Middle frontal gyrus (tissue), 1 donor: Measurements from ENCODE around the gene ST3GAL3.
"Not testable (repeated sequence)": the region's sequence is repeated elsewhere in the genome, so short reads cannot be mapped to it uniquely, and the experiment has no call there.

Experiments used
- DNase-seq: peaks from one replicate; pipeline ENCODE4 v3.0.0-alpha.2; 2015; ENCODE audit warnings: low spot score; ENCODE audit errors: extremely low spot score

Gene ST3GAL3

GRCh38 chr1:43699281-43699680 is 8.1 kb upstream of the ST3GAL3 start:
- no peak for DNase-seq

DNA sequence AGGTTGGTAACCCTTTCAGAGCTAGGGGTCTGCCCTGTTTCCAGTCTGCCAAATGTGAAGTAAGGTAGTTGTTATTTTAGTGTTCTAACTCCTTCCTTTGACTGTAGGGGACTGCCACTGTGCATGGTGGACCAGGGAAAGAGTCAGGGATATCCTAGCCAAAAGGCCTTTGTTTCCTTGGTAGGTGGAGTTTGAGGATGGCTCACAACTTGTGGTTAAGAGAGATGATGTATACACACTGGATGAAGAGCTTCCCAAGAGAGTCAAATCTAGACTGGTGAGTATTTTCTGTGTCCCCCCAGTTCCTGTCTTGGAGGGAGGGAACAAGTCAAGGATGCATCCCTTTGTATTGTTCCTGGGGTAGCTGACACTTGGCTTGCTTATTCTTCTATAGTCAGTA is 3.5 kb upstream of the ST3GAL3 start:
- DNase-seq, result no peak

DNA sequence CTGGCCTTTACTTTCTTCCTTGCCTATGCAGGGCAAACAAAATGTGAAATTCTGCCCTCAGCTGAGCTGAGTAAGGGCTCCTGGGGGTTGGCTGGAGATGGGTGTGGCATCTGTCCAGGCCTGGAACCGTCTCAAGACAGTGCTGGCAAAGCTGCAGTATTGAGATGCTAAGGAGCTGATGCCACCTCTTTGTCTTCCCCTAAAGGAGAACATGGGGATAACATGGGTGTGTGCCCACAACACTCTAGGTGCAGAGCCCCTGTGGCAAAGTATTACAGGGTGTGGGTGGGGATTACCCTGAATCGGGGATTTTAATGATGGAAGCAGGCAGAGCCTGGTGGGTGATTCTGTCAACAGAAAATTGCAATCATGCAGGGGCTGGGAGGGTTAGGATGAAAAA is 2.5 kb upstream of the ST3GAL3 start:
- no peak for DNase-seq

DNA sequence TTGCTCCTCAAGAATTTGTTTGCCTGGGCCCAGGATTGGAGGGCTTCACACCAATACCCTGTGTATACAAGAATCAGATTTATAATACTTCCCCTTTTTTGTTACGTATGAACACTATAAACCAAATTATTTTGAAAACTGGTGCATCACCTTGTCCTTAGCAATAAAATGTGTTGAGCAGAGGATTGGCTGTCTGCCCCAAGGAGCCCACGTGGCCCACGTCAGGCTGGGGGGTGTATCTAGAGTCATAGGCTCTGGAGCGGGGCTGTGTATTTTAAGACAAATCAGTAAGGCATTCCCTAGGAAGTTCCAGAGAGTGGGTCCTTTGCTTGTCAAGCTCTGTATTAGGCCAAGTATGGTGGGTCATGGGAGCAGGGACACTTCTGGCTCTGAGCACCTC is 2.0 kb upstream of the ST3GAL3 start:
- no peak for DNase-seq

GRCh38 chr1:43705982-43706597 is 1.2 kb upstream of the ST3GAL3 start:
- DNase-seq, result no peak

DNA sequence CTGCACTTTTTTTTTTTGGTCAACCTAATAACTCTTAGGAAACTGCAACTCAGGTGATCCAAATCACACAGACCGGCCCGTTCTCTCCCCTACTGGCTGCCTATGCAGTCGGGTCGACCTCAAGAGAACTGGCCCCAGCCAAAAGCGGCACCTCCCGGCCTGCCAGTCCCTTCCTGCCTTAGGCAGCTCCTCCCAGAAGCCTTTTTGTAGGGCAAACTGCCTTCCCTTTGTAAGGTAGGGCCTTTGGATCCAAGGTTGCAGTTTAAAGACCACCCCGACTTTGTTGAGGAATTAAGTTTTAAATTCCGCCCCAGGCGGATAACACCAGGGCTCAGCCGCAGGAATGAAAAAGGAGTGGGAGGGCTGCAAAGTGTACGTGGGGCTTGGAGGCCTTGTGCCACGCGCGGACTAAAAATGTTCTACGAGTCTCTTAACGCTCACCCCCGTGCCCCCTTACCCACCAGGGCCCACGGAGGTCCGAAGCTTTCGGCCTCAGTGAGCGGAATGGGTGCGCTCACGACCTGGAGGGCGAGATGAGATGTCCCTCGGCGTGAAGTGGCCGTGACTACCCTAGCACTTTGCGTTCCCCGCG is 642 bp upstream of the ST3GAL3 start:
- DNase-seq, result no peak

- no peak for DNase-seq
Measured at GRCh38 chr1:43708002-43708410, 670 bp downstream of the ST3GAL3 start.

DNA sequence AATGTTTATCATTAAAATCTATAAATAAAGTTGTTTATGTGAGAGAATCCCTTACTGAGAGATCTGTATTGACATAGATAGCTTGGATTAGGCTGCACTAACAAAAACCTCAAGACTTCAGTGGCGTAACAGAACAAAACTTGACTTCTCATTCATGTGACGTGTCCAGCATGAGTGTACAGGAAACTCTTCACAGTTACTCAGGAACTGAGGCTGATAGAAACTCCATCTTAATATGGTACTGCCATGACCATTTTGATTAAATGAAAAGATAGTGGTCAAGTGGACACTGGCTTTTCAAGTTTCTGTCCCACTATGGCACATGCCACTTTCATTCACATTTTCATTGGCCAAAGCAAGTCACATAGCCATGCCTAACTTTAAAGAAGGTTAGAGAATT is 3.7 kb downstream of the ST3GAL3 start:
- DNase-seq, result no peak

- no peak for DNase-seq
Measured at GRCh38 chr1:43711524-43712386, 4.4 kb downstream of the ST3GAL3 start.

DNA sequence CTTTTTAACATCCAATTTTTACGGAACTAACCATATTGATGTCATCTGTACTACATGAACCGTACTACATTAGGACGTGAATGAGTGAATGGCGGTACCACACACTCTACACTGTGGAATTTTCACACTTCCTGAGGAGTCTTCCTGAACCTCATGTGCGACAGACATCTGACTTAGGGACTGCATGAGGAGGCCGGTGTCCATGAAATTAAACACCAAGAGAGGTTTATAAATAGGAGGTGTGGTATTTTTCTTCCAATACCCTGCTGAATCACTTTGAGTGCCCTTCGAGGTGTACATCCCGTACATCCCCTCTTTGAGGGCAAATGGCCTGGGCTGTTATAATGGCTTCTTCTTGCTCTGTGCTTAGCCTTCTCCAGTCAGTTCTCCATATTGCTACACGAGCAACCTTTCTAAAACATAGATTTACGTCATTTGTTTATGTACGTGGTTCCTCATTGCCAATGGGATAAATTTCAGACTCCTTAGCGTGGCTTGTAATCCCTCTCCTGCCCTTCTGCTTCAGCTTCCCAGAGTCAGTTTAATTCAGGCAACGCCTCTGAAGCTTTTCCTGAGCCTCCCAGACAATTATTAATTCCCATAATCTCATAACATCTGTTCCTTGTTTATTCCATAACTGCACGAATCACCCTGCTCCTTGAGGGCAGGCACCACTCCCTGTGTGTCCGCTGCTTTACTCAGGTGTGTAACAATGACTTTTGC is 9.4 kb downstream of the ST3GAL3 start:
- DNase-seq, result no peak

DNA sequence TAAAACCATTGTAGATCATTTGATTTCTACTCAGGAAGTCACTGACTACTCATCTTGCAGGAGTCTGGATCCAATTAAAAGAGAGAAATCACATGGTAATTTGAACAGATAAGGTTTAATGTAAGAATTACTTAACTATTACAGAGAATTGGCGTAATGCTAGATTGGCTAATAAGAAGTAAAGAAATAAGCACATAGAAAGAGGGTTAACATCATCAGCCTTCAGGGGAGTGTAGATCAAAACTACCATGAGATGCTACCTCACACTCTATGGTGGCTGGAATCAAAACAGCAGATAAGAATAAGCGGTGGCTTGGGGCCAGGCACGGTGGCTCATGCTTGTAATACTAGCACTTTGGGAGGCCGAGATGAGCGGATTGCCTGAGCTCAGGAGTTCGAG is 11.7 kb downstream of the ST3GAL3 start:
- no peak for DNase-seq

GRCh38 chr1:43719670-43720419 is 12.5 kb downstream of the ST3GAL3 start:
- DNase-seq, result not testable (repeated sequence)

GRCh38 chr1:43722810-43723209 is 15.5 kb downstream of the ST3GAL3 start:
- DNase-seq, result no peak

GRCh38 chr1:43729816-43730463 is 22.6 kb downstream of the ST3GAL3 start:
- no peak for DNase-seq

DNA sequence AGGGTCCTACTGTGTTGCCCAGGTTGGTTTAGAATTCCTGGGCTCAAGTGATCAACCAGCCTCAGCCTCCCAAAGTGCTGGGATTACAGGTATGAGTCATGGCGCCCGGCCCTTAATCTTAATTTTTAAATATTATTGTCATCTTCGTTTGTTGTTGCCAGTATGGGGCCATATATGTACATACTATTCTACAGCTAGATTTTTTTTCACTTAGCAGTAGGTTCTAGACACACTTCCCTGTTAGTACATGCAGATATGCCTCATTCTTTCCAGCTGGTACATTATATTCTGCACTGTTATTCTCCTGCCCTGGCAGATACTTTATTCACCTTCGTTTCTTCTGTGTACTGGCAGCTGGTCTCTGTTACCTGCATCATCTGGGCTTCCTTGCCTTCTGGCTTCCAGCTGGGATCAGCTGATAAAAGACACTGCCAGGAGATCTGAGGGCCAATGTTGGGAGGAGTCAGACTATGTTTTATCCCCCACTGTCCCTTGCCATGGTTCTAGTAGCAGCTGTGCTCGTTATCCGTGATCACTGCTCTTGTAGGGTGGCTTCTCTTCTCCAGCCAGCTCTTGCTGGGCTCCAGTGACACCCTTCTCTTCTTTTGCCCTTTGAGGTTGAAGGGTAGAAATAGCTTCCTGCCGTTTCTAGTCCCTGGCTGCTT is 24.7 kb downstream of the ST3GAL3 start:
- no peak for DNase-seq

DNA sequence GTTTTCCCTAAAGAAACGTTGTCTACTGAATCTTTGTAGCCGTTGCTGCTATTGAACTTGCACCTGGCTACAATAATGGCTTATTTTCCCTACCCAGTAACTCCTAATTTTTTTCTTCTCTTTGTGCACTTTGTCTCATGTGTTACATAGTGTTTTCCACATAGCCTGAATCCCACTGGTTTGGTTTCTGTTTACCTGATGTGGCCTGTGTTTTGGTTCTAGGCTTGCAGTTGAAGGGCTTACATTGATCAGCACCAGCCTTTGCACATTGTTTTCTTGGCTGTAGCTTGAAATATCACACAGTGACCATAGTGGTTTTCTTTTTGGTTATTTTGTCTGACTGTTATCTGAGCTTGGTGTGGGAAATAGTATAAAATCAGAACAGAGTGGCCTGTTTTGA is 29.5 kb downstream of the ST3GAL3 start:
- no peak for DNase-seq

DNA sequence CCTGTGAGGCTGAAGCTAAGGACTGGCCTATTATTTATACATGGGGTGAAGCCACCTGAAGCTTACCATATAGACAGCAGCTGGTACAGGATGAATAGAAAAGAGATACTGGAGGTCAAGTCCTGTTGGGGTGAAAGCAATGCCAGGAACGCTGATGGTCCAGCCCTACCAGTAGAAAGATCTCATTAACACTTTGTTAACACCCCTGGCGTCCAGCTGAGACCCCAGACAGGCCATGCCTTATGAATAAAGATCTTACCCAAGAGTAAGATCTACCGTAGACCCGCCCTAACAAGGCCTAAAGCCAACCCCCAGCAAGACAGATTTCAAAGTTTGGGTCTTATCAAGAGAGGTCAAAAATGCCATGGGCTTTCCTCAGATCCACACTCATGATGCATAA is 34.7 kb downstream of the ST3GAL3 start:
- no peak for DNase-seq

DNA sequence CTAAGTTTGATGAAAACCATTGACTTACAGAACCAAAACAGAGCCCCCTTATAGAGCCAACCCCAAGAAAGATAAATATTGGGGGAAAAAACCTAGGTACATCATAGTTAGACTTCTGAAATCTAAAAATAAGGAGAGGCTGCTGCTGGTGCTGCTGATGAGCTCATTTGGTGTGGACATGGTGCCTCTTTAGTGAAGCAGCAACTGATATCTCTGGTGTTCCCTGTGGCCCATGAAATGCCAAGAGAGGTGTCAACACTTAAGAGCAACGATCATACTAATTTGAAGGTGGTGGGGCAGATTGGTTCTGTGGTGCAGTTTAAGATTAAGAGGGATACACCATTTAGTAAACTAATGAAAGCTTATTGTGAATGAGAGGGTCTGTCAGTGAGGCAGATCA is 35.9 kb downstream of the ST3GAL3 start:
- DNase-seq, result no peak

- DNase-seq, result no peak
Measured at GRCh38 chr1:43747736-43748135, 40.4 kb downstream of the ST3GAL3 start.

- DNase-seq, result no peak
Measured at GRCh38 chr1:43750083-43750482, 42.7 kb downstream of the ST3GAL3 start.
